ENCODE measurements around the gene PTPN6. TPM values are rescaled to one million over a fixed set of nuclear protein-coding genes. Genes with fewer than 3 reads are reported as not detected.
A peak's percentile ranks its signal among the peaks of the same experiment; 100 is the strongest.

Gene PTPN6
- total RNA-seq, 2 experiments from 2014 or later: 37.1 to 116 TPM

DNA sequence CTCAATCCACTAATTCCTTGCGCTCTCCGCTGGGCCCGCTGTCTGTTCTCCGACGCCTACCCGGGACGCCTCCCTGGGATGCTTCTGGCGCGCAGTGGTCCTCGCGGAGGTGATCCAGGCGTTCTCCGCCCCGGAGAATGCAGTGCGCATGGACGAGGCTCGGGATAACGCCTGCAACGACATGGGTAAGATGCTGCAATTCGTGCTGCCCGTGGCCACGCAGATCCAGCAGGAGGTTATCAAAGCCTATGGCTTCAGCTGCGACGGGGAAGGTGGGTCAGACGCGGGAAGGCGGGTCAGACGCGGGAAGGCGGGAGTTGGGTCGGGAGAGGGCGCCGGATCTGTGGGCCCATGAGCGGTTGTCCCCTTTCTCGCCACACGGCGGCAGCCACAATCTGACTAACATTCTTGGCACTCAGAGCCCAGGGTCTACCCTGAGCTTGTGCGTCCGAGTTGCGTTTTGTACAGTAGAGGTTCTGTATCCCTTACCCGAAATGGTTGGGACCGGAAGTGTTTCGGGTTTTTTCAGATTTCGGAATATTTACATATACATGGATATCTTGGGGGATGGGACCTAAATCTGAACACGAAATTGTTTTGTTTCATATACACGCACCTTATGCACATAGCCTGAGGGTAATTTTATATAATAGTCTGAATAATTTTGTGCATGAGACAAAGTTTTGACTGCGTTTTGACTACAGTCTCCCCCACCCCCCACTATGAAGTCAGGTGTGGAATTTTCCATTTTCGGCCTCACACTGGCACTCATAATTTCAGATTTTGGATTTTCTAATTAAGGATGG lies 6.6 kb upstream of the PTPN6 start:
- CTCF ChIA-PET (ENCODE audit: unreplicated experiment): interaction anchor here (0.6 to 6.0 kb wide), 6 partner anchors 8 to 167 kb away, joined by 3 to 110 read pairs (median 4); no protein-coding TSS in a partner anchor
- Histone ChIP-seq H3K9me3 (ENCODE audit: low read length) (no peaks in the 10 kb centered on the region), H3K79me2 (ENCODE audit: insufficient read depth, low read depth, low read length) (peaks cover 9% of the 10 kb centered on the region; the same call in 1 of the 2 replicates), H3K36me3 (ENCODE audit: insufficient read depth, low read length) (no peaks in the 10 kb centered on the region), H3K9me2 (ENCODE audit: insufficient read depth, low read length) (no peaks in the 10 kb centered on the region), H3K27ac (ENCODE audit: low read depth, low read length, poor library complexity, severe bottlenecking) (peak overlapping the region; percentile 96), H3K4me2 (ENCODE audit: low read length) (peak overlapping the region; percentile 89), H3K4me1 (ENCODE audit: insufficient read depth, low read length, poor library complexity, severe bottlenecking) (peaks cover 49% of the 10 kb centered on the region), H3K4me3 (ENCODE audit: low read depth, low read length, poor library complexity, severe bottlenecking) (peak overlapping the region; percentile 73), H2AFZ (ENCODE audit: low read length) (peak overlapping the region; percentile 53; the same call in 1 of the 2 replicates), H4K20me1 (ENCODE audit: insufficient read depth, low read length) (no peaks in the 10 kb centered on the region)
- intact Hi-C loops (cut with micrococcal nuclease; ENCODE audit: unreplicated experiment): loop anchor here (1.0 to 2.0 kb wide), 5 partner anchors 16 to 164 kb away; partner anchors contain the start of genes C1R, C1RL and LPCAT3
- no peak for TF ChIP-seq EZH2phosphoT487 (IDR thresholded peaks at IDR 0.05; ENCODE audit: borderline replicate concordance, low read depth, low read length)
- TF ChIP-seq, protein P1, sequence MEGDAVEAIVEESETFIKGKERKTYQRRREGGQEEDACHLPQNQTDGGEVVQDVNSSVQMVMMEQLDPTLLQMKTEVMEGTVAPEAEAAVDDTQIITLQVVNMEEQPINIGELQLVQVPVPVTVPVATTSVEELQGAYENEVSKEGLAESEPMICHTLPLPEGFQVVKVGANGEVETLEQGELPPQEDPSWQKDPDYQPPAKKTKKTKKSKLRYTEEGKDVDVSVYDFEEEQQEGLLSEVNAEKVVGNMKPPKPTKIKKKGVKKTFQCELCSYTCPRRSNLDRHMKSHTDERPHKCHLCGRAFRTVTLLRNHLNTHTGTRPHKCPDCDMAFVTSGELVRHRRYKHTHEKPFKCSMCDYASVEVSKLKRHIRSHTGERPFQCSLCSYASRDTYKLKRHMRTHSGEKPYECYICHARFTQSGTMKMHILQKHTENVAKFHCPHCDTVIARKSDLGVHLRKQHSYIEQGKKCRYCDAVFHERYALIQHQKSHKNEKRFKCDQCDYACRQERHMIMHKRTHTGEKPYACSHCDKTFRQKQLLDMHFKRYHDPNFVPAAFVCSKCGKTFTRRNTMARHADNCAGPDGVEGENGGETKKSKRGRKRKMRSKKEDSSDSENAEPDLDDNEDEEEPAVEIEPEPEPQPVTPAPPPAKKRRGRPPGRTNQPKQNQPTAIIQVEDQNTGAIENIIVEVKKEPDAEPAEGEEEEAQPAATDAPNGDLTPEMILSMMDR (conservative IDR thresholded peaks at IDR 0.05; ENCODE audit: low read length): peak; percentile 93
- DNase-seq (ENCODE audit: low spot score): peak; percentile 96
- POLR2A ChIA-PET: interaction anchor here (0.7 to 5.6 kb wide), 26 partner anchors 8 to 698 kb away, joined by 3 to 155 read pairs (median 4); partner anchors contain the start of genes C1R, C1RL, CDCA3 and EMG1
- no TSS peak for BruUV-seq (replicated peaks)

DNA sequence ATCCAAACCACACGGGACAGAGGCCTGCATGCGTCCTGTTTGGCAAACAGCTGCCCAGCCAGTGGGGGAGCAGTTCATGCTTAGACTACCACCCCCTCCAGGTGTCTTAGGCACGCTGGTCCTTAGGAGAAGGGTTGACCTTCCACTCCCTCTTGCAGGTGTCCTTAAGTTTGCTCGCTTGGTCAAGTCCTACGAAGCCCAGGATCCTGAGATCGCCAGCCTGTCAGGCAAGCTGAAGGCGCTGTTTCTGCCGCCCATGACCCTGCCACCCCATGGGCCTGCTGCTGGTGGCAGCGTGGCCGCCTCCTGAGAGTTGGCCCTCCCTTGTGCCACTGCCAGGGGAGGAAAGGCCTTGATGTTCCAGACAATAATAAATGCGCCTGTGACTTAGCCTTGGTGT lies 5.5 kb upstream of the PTPN6 start:
- Histone ChIP-seq H2AFZ (ENCODE audit: low read length) (no peak overlapping the region; the same call in 1 of the 2 replicates), H3K79me2 (ENCODE audit: insufficient read depth, low read depth, low read length) (peaks cover 9% of the 10 kb centered on the region; the same call in 1 of the 2 replicates), H3K36me3 (ENCODE audit: insufficient read depth, low read length) (no peaks in the 10 kb centered on the region), H4K20me1 (ENCODE audit: insufficient read depth, low read length) (no peaks in the 10 kb centered on the region), H3K4me1 (ENCODE audit: insufficient read depth, low read length, poor library complexity, severe bottlenecking) (peaks cover 57% of the 10 kb centered on the region), H3K9me2 (ENCODE audit: insufficient read depth, low read length) (no peaks in the 10 kb centered on the region), H3K4me2 (ENCODE audit: low read length) (peak overlapping the region; percentile 89), H3K4me3 (ENCODE audit: low read depth, low read length, poor library complexity, severe bottlenecking) (peak overlapping the region; percentile 73), H3K9me3 (ENCODE audit: low read length) (no peaks in the 10 kb centered on the region), H3K27ac (ENCODE audit: low read depth, low read length, poor library complexity, severe bottlenecking) (peak overlapping the region; percentile 96)
- BruUV-seq (replicated peaks): no TSS peak
- DNase-seq (ENCODE audit: low spot score): peak; percentile 49
- ChIA-PET POLR2A (interaction anchor here (0.6 to 5.6 kb wide), 11 partner anchors 8 to 162 kb away, joined by 3 to 155 read pairs (median 8); partner anchors contain the start of genes C1RL, CDCA3 and SPSB2), CTCF (ENCODE audit: unreplicated experiment) (interaction anchor here (1.2 to 6.0 kb wide), 2 partner anchors 15 to 22 kb away, joined by 3 to 110 read pairs; no protein-coding TSS in a partner anchor)
- TF ChIP-seq, protein P1 (conservative IDR thresholded peaks at IDR 0.05; ENCODE audit: low read length): no peak
- no peak for TF ChIP-seq EZH2phosphoT487 (IDR thresholded peaks at IDR 0.05; ENCODE audit: borderline replicate concordance, low read depth, low read length)
- intact Hi-C loops (cut with micrococcal nuclease; ENCODE audit: unreplicated experiment): loop anchor here (2.0 kb wide), 1 partner anchor 163 kb away; the partner anchor contains the start of gene C1RL
